IMR-90 (cell line): ENCODE measurements around the gene GABRE. TPM values are rescaled to one million over a fixed set of nuclear protein-coding genes. Genes with fewer than 3 reads are reported as not detected.

Source experiments
- ATAC-seq: fragments of 200-7000 bp; cut with Tn5 transposase; 2 replicates; pipeline ENCODE4 v1.9.1; 2020; ENCODE audit warnings: low read depth, mild to moderate bottlenecking, moderate library complexity
- BruUV-seq: library from RNA; stranded (reverse); fragments of 400-500 nt; replicated peaks from 2 replicates; lab custom pipeline; 2021; lab: Mats Ljungman, UMichigan
- CTCF ChIA-PET: fragments of 300-600 bp; formaldehyde crosslinking; extraction: SDS; loops from one replicate; lab custom pipeline; 2021; ENCODE audit warnings: antibody characterized with exemption; lab: Yijun Ruan, JAX
- POLR2A ChIA-PET: fragments of 300-600 bp; sonication (Branson Sonifier 250); formaldehyde crosslinking; loops from one replicate; lab custom pipeline; 2022; ENCODE audit warnings: antibody characterized with exemption; ENCODE audit not compliant: unreplicated experiment; lab: Charles Lee
- DNase-seq: peaks from one replicate; pipeline ENCODE4 v3.0.0; 2013
- H2AFZ ChIP-seq: replicated peaks from 2 replicates; pipeline ENCODE3; 2013; ENCODE audit warnings: low read length, mild to moderate bottlenecking; ENCODE audit not compliant: poor library complexity
- H2AK5ac ChIP-seq: 2 replicates; pipeline ENCODE4 v1.6.1; 2013; ENCODE audit warnings: low read depth, low read length, inconsistent platforms
- H2AK9ac ChIP-seq: replicated peaks from 2 replicates; pipeline ENCODE3; 2013; ENCODE audit warnings: mild to moderate bottlenecking, low read depth, low read length, moderate library complexity; ENCODE audit not compliant: poor library complexity
- H2BK120ac ChIP-seq: 2 replicates; pipeline ENCODE4 v1.6.1; 2013; ENCODE audit warnings: low read depth, low read length, inconsistent platforms
- H2BK15ac ChIP-seq: 3 replicates; pipeline ENCODE4 v1.6.1; 2013; ENCODE audit warnings: low read depth, low read length, inconsistent platforms
- H2BK20ac ChIP-seq: 2 replicates; pipeline ENCODE4 v1.6.1; 2013; ENCODE audit warnings: low read depth, mild to moderate bottlenecking, inconsistent platforms, low read length, moderate library complexity
- H2BK5ac ChIP-seq: 2 replicates; pipeline ENCODE4 v1.6.1; 2013; ENCODE audit warnings: mild to moderate bottlenecking, low read depth, low read length, inconsistent platforms; ENCODE audit not compliant: poor library complexity, severe bottlenecking
- H3K14ac ChIP-seq: replicated peaks from 2 replicates; pipeline ENCODE4 v1.6.1; 2013; ENCODE audit warnings: low read depth, low read length, inconsistent platforms
- H3K18ac ChIP-seq: 2 replicates; pipeline ENCODE4 v1.6.1; 2013; ENCODE audit warnings: low read depth, low read length, control low read depth
- H3K23ac ChIP-seq: 2 replicates; pipeline ENCODE4 v1.6.1; 2013; ENCODE audit warnings: low read depth, low read length, inconsistent platforms
- H3K27ac ChIP-seq: 2 replicates; pipeline ENCODE4 v1.5.1; 2013; ENCODE audit warnings: mild to moderate bottlenecking, control low read depth, low read length; ENCODE audit not compliant: insufficient read depth
- H3K27me3 ChIP-seq: 2 replicates; pipeline ENCODE4 v1.6.1; 2013; ENCODE audit warnings: low read length; ENCODE audit not compliant: control insufficient read depth, insufficient read depth
- H3K36me3 ChIP-seq: 2 replicates; pipeline ENCODE4 v1.6.1; 2013; ENCODE audit warnings: low read length, mixed read lengths; ENCODE audit not compliant: control insufficient read depth, insufficient read depth
- H3K4ac ChIP-seq: 2 replicates; pipeline ENCODE4 v1.6.1; 2013; ENCODE audit warnings: low read depth, low read length, inconsistent platforms
- H3K4me1 ChIP-seq: 2 replicates; pipeline ENCODE4 v1.6.1; 2013; ENCODE audit warnings: low read length, mixed read lengths; ENCODE audit not compliant: control insufficient read depth, insufficient read depth
- H3K4me2 ChIP-seq: 2 replicates; pipeline ENCODE4 v1.6.1; 2013; ENCODE audit warnings: low read depth, mild to moderate bottlenecking, control low read depth, low read length, moderate library complexity
- H3K4me3 ChIP-seq: 2 replicates; pipeline ENCODE4 v1.5.1; 2013; ENCODE audit warnings: low read depth, mild to moderate bottlenecking, control low read depth, low read length, moderate library complexity; ENCODE audit not compliant: insufficient read depth
- H3K56ac ChIP-seq: 2 replicates; pipeline ENCODE4 v1.6.1; 2013; ENCODE audit warnings: low read length, inconsistent platforms; ENCODE audit not compliant: insufficient read depth; ENCODE audit errors: extremely low read depth
- H3K79me1 ChIP-seq, 2 experiments: 2 replicates each; pipeline ENCODE4 v1.6.1; 2013; ENCODE audit warnings: low read length in 2 of 2, inconsistent platforms in 1 of 2, low read depth in 1 of 2
- H3K9ac ChIP-seq: 2 replicates; pipeline ENCODE4 v1.6.1; 2013; ENCODE audit warnings: low read depth, low read length, control low read depth
- H3K9me1 ChIP-seq: 2 replicates; pipeline ENCODE4 v1.6.1; 2013; ENCODE audit warnings: low read length, inconsistent platforms; ENCODE audit not compliant: insufficient read depth
- H3K9me3 ChIP-seq: 2 replicates; pipeline ENCODE4 v1.6.1; 2013; ENCODE audit warnings: low read length; ENCODE audit not compliant: control insufficient read depth, insufficient read depth
- H4K20me1 ChIP-seq: 2 replicates; pipeline ENCODE4 v1.6.1; 2013; ENCODE audit warnings: low read length, inconsistent platforms; ENCODE audit not compliant: insufficient read depth
- H4K5ac ChIP-seq: 2 replicates; pipeline ENCODE4 v1.6.1; 2013; ENCODE audit warnings: mild to moderate bottlenecking, low read depth, low read length, control low read depth
- H4K8ac ChIP-seq, 2 experiments: 2 replicates each; pipeline ENCODE4 v1.6.1; 2013; ENCODE audit warnings: low read depth in 2 of 2, low read length in 2 of 2, control low read depth in 1 of 2, inconsistent platforms in 1 of 2
- H4K91ac ChIP-seq: 2 replicates; pipeline ENCODE4 v1.6.1; 2013; ENCODE audit warnings: low read depth, low read length, inconsistent platforms; ENCODE audit not compliant: insufficient read depth
- BHLHE40 ChIP-seq: fragments of 150-350 bp; IDR thresholded peaks from 2 replicates; pipeline ENCODE4 v1.6.1; 2016; ENCODE audit warnings: mild to moderate bottlenecking, low read depth, low read length
- CEBPB ChIP-seq: IDR thresholded peaks from 2 replicates; pipeline ENCODE4 v1.6.1; 2012; ENCODE audit warnings: low read depth, low read length, improper control_type of control experiment
- CHD1 ChIP-seq: IDR thresholded peaks from 2 replicates; pipeline ENCODE4 v1.6.1; 2012; ENCODE audit warnings: low read depth, low read length, improper control_type of control experiment
- CTCF ChIP-seq: conservative IDR thresholded peaks from 2 replicates; pipeline ENCODE4 v1.5.1; 2012; ENCODE audit warnings: mild to moderate bottlenecking, low read depth, low read length, improper control_type of control experiment
- ELK1 ChIP-seq: fragments of 150-350 bp; IDR thresholded peaks from 2 replicates; pipeline ENCODE4 v1.6.1; 2016; ENCODE audit warnings: low read depth, mild to moderate bottlenecking, low read length, moderate library complexity, borderline replicate concordance
- FOS ChIP-seq: fragments of 150-350 bp; IDR thresholded peaks from 2 replicates; pipeline ENCODE4 v1.6.1; 2016; ENCODE audit warnings: low read depth, low read length
- MAFK ChIP-seq: IDR thresholded peaks from 2 replicates; pipeline ENCODE4 v1.6.1; 2012; ENCODE audit warnings: low read depth, low read length, improper control_type of control experiment
- MAZ ChIP-seq: IDR thresholded peaks from 2 replicates; pipeline ENCODE4 v1.6.1; 2012; ENCODE audit warnings: low read depth, mild to moderate bottlenecking, low read length, improper control_type of control experiment, moderate library complexity, borderline replicate concordance
- MXI1 ChIP-seq: IDR thresholded peaks from 2 replicates; pipeline ENCODE4 v1.6.1; 2012; ENCODE audit warnings: low read depth, mild to moderate bottlenecking, low read length, moderate library complexity, borderline replicate concordance
- NFE2L2 ChIP-seq: fragments of 150-350 bp; IDR thresholded peaks from 2 replicates; pipeline ENCODE4 v1.6.1; 2016; ENCODE audit warnings: low read depth, mild to moderate bottlenecking, low read length
- POLR2A ChIP-seq: IDR thresholded peaks from 2 replicates; pipeline ENCODE4 v1.6.1; 2012; ENCODE audit warnings: mild to moderate bottlenecking, low read depth, low read length
- RAD21 ChIP-seq: IDR thresholded peaks from 2 replicates; pipeline ENCODE4 v1.6.1; 2012; ENCODE audit warnings: low read length, improper control_type of control experiment
- RCOR1 ChIP-seq: IDR thresholded peaks from 2 replicates; pipeline ENCODE4 v1.6.1; 2012; ENCODE audit warnings: mild to moderate bottlenecking, low read length, improper control_type of control experiment; ENCODE audit not compliant: insufficient replicate concordance
- RFX5 ChIP-seq: IDR thresholded peaks from 2 replicates; pipeline ENCODE4 v1.8.0; 2012; ENCODE audit warnings: low read depth, mild to moderate bottlenecking, low read length, moderate library complexity
- SMC3 ChIP-seq: fragments of 150-350 bp; IDR thresholded peaks from 2 replicates; pipeline ENCODE4 v1.6.1; 2016; ENCODE audit warnings: low read depth, mild to moderate bottlenecking, antibody characterized with exemption, low read length, moderate library complexity
- USF2 ChIP-seq: fragments of 150-350 bp; IDR thresholded peaks from 2 replicates; pipeline ENCODE4 v1.6.1; 2017; ENCODE audit warnings: mild to moderate bottlenecking, antibody characterized with exemption, low read length, low read depth
- WGBS, 2 experiments: methylation state at CpG; one replicate each; pipeline versions ENCODE4 v1.1.5 to v1.1.7; 2013; ENCODE audit warnings: missing lambda C conversion rate in 2 of 2; ENCODE audit not compliant: insufficient read length in 1 of 2; ENCODE audit errors: extremely low coverage in 2 of 2; 5-methylcytosine and 5-hydroxymethylcytosine counted together
- dilution Hi-C: fragments of 300-500 bp; cut with HindIII; formaldehyde crosslinking; loops from one replicate; pipeline ENCODE4 v1.14.3; 2018; ENCODE audit warnings: low sequenced_read_pairs; ENCODE audit not compliant: unreplicated experiment
- in situ Hi-C: fragments of 300-500 bp; cut with MboI; formaldehyde crosslinking; loops from 3 replicates; pipeline ENCODE4 v1.14.3; 2019; ENCODE audit warnings: low sequenced_read_pairs, inconsistent platforms, mixed read lengths
- intact Hi-C: fragments of 100-400 bp; cut with micrococcal nuclease; formaldehyde crosslinking; loops from 2 replicates; pipeline ENCODE4 v1.10.0; 2022
- polyA plus RNA-seq, 3 experiments: library from polyadenylated mRNA; depleted of rRNA; stranded (reverse); fragments of >200 nt; gene quantifications; 2 replicates each; pipeline ENCODE4 v1.2.3, GENCODE V29; 2012; ENCODE audit warnings: low replicate concordance in 1 of 3
- total RNA-seq: library from RNA; depleted of rRNA; stranded (reverse); fragments of >200 nt; gene quantifications from 2 replicates; pipeline ENCODE4 v1.2.3, GENCODE V29; 2012

GABRE gene
- total and polyA plus RNA-seq, 2 of the 4 experiments (the other 2 are of a cell fraction) = 1.3 to 1.6 TPM

GRCh38 chrX:151987108-151987507 lies 12.6 kb upstream of the GABRE start:
- H3K79me1 ChIP-seq = no peaks in the 10 kb centered on the region
- dilution Hi-C loops = no loop called here
- H2AFZ ChIP-seq = no peak overlapping the region
- no peak overlapping the region for H4K91ac ChIP-seq
- no peak overlapping the region for H2BK120ac ChIP-seq
- no peak overlapping the region for H2BK5ac ChIP-seq
- DNase-seq (no peak), ATAC-seq (no peak)
- no peak overlapping the region for H3K14ac ChIP-seq
- 10% methylated on average over 1 of the region's 4 CpGs; no CpG with 5 or more reads in 1 of the 2 experiments for whole genome bisulfite sequencing, 2 experiments
- H3K9ac ChIP-seq = no peak overlapping the region
- no peak overlapping the region for H2BK15ac ChIP-seq
- no peak overlapping the region for H4K5ac ChIP-seq
- H3K36me3 ChIP-seq = no peaks in the 10 kb centered on the region
- in situ Hi-C loops = no loop called here
- H4K8ac ChIP-seq = no peak overlapping the region
- H3K4ac ChIP-seq = no peak overlapping the region
- no peaks in the 10 kb centered on the region for H3K27me3 ChIP-seq
- intact Hi-C loops = no loop called here
- H3K4me2 ChIP-seq = no peak overlapping the region
- no TSS peak for BruUV-seq
- H4K20me1 ChIP-seq = no peaks in the 10 kb centered on the region
- no peak overlapping the region for H2AK5ac ChIP-seq
- H3K4me1 ChIP-seq = no peaks in the 10 kb centered on the region
- no peak overlapping the region for H3K23ac ChIP-seq
- no peak overlapping the region for H2AK9ac ChIP-seq
- TF ChIP-seq BHLHE40 (no peak), MAZ (no peak), USF2 (no peak), POLR2A (no peak), ELK1 (no peak), SMC3 (no peak), FOS (no peak), NFE2L2 (no peak), MXI1 (no peak), CTCF (no peak), RFX5 (no peak), CEBPB (no peak), MAFK (no peak), CHD1 (no peak), RCOR1 (no peak), RAD21 (no peak)
- H3K4me3 ChIP-seq = no peak overlapping the region
- no peak overlapping the region for H3K18ac ChIP-seq
- peaks cover 4% of the 10 kb centered on the region; the same call in 1 of the 2 replicates for H3K9me3 ChIP-seq
- H2BK20ac ChIP-seq = no peak overlapping the region
- H3K9me1 ChIP-seq = no peaks in the 10 kb centered on the region
- CTCF ChIA-PET = no interaction called here
- no peak overlapping the region for H3K27ac ChIP-seq
- no peak overlapping the region for H3K56ac ChIP-seq
- POLR2A ChIA-PET = no interaction called here
